Gastrocnemius medialis (tissue), 4 donors: ENCODE results near the gene OR2J1. TPM values are rescaled to one million over a fixed set of nuclear protein-coding genes. Genes with fewer than 3 reads are reported as not detected.

ENCODE experiments used
- ATAC-seq, 2 donors: fragments of 150-250 bp; one replicate each; pipeline ENCODE4 v1.9.1; 2016
- DNase-seq, 2 donors: peaks; one replicate each; pipeline ENCODE4 v3.0.0-alpha.2; 2019
- H3K27ac ChIP-seq, 4 donors: fragments of 200-600 bp; sonication (generic); 1 replicate in 1 of 4; 2 replicates in 3 of 4; pipeline ENCODE4 v1.5.1; 2016 to 2018; ENCODE audit warnings: mild to moderate bottlenecking in 2 of 4, moderate library complexity in 1 of 4
- H3K27me3 ChIP-seq, 3 donors: fragments of 200-600 bp; sonication (generic) in 2 of 3; 1 replicate in 1 of 3; 2 replicates in 2 of 3; pipeline versions ENCODE4 v1.5.1 to v1.6.0; 2016 to 2019; ENCODE audit warnings: mild to moderate bottlenecking in 1 of 3, moderate library complexity in 1 of 3
- H3K36me3 ChIP-seq, 2 donors: fragments of 200-600 bp; sonication (generic) in 1 of 2; one replicate each; pipeline ENCODE4 v1.5.1; 2017 to 2018
- H3K4me1 ChIP-seq, 2 donors: fragments of 200-600 bp; sonication (generic) in 1 of 2; one replicate each; pipeline ENCODE4 v1.5.1; 2016 to 2017; ENCODE audit warnings: mild to moderate bottlenecking in 2 of 2
- H3K4me3 ChIP-seq, 4 donors: fragments of 200-600 bp; sonication (generic) in 3 of 4; 1 replicate in 1 of 4; 2 replicates in 3 of 4; pipeline ENCODE4 v1.5.1; 2016 to 2019; ENCODE audit warnings: mild to moderate bottlenecking in 2 of 4
- H3K9me3 ChIP-seq, 3 donors: fragments of 200-600 bp; sonication (generic) in 2 of 3; 1 replicate in 1 of 3; 2 replicates in 2 of 3; pipeline ENCODE4 v1.5.1; 2016 to 2019
- POLR2A ChIP-seq, 2 donors: fragments of 450-650 bp; IDR thresholded peaks; one replicate each; pipeline ENCODE4 v1.6.1; 2017; ENCODE audit warnings: antibody characterized with exemption in 2 of 2, mild to moderate bottlenecking in 2 of 2, moderate library complexity in 2 of 2
- in situ Hi-C, 4 donors: fragments of 200-750 bp; cut with MboI; loops; one replicate each; pipeline versions ENCODE4 v1.15.0 to v1.8.0; 2017; ENCODE audit warnings: low sequenced_read_pairs in 4 of 4
- intact Hi-C: fragments of 100-400 bp; cut with DNase I; formaldehyde crosslinking; loops from one replicate; pipeline ENCODE4 v1.15.1; 2023; ENCODE audit warnings: low total_unique reads
- total RNA-seq, 4 donors: library from RNA; depleted of rRNA; stranded (reverse); fragments of >200 nt; gene quantifications; one replicate each; pipeline versions ENCODE4 v1.1.0 to v1.2.3, GENCODE V29; 2016
- TF ChIP-seq, protein P1 (sequence below), 5 experiments: fragments of 450-650 bp in 3 of 5; fragments of 200-600 bp in 2 of 5; sonication (generic) in 2 of 5; IDR thresholded peaks in 4 of 5; conservative IDR thresholded peaks in 1 of 5; 1 replicate in 4 of 5; 2 replicates in 1 of 5; pipeline ENCODE4 v1.5.1; 2016 to 2019; ENCODE audit warnings: antibody characterized with exemption in 5 of 5, mild to moderate bottlenecking in 3 of 5, moderate library complexity in 3 of 5

OR2J1 gene
- total RNA-seq, 4 donors from 2014 or later = not detected

DNA sequence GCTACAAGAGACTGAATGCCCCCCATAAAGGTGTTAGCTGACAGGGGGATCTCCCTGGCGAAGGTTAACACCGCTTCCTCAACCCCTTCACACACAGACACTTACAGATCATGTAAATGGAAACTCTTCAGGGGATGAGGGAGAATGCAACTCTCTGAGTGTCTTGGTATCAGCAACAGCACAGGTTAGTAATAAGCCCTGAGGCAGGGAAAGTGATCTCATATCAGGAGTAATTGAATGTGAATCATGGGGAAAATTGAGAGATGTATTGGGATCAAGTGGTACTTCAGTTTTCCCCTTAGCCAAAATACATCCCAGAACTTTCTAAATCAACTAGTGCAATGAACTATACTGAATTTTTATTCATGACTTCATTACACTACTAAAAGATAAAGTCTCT is 32.4 kb downstream of the OR2J1 start:
- no peaks in the 10 kb centered on the region for H3K4me1 ChIP-seq
- H3K4me3 ChIP-seq = no peak overlapping the region
- in situ Hi-C loops (no loop called here), intact Hi-C loops (no loop called here)
- H3K36me3 ChIP-seq = no peaks in the 10 kb centered on the region
- H3K27me3 ChIP-seq = no peaks in the 10 kb centered on the region
- ATAC-seq (no peak), DNase-seq (no peak)
- H3K9me3 ChIP-seq = no peaks in the 10 kb centered on the region
- no peak overlapping the region for H3K27ac ChIP-seq
- no peak for TF ChIP-seq POLR2A (IDR thresholded peaks at IDR 0.05)
- TF ChIP-seq, protein P1, sequence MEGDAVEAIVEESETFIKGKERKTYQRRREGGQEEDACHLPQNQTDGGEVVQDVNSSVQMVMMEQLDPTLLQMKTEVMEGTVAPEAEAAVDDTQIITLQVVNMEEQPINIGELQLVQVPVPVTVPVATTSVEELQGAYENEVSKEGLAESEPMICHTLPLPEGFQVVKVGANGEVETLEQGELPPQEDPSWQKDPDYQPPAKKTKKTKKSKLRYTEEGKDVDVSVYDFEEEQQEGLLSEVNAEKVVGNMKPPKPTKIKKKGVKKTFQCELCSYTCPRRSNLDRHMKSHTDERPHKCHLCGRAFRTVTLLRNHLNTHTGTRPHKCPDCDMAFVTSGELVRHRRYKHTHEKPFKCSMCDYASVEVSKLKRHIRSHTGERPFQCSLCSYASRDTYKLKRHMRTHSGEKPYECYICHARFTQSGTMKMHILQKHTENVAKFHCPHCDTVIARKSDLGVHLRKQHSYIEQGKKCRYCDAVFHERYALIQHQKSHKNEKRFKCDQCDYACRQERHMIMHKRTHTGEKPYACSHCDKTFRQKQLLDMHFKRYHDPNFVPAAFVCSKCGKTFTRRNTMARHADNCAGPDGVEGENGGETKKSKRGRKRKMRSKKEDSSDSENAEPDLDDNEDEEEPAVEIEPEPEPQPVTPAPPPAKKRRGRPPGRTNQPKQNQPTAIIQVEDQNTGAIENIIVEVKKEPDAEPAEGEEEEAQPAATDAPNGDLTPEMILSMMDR (IDR thresholded peaks at IDR 0.05 in 4 of 5, conservative IDR thresholded peaks at IDR 0.05 in 1 of 5) = no peak

DNA sequence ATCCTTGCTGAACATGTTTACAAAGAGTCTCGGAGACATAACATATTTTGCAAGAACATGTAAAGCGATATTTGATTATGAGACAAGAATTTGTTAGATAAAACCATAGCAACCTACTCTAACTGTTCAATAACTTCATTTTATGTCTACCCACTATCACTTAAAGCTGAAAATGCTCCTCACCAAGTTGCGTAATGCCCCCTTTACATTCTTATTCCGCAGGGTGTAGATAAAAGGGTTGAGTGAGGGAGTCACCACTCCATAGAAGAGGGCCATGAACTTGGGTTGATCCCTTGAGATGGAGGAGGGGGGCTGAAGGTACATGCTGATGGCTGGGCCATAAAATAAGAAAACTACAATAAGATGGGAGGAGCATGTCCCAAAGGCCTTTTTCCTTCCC is 38.4 kb downstream of the OR2J1 start:
- no peak for DNase-seq

DNA sequence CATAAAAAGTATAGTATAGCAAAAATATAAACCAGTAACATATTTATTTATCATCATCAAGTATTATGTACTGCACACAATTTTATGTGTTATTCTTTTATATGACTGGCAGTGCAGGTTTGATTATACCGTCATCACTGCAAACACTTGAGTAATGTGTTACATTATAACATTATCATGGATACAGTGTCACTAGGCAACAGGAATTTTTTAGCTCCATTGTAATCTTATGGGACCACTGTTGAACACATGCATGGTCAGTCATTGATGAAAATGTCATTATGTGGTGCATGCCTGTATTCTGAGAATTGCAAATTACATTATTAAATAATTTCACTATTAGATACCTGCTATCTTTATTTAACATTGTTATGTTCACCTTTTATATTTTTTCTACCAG is 42.3 kb downstream of the OR2J1 start:
- Histone ChIP-seq H3K36me3 (no peaks in the 10 kb centered on the region), H3K4me1 (no peaks in the 10 kb centered on the region), H3K9me3 (no peaks in the 10 kb centered on the region), H3K27me3 (no peaks in the 10 kb centered on the region), H3K4me3 (no peak overlapping the region), H3K27ac (no peak overlapping the region)
- DNase-seq = no peak
- ATAC-seq = no peak
- TF ChIP-seq POLR2A (IDR thresholded peaks at IDR 0.05) = no peak
- TF ChIP-seq, protein P1 (IDR thresholded peaks at IDR 0.05 in 4 of 5, conservative IDR thresholded peaks at IDR 0.05 in 1 of 5) = no peak
- in situ Hi-C loops (no loop called here), intact Hi-C loops (no loop called here)

More for the DNA sequence above, 38.4 kb downstream of the OR2J1 start:
- in situ Hi-C loops (no loop called here), intact Hi-C loops (no loop called here)
- Histone ChIP-seq H3K4me1 (no peaks in the 10 kb centered on the region), H3K27ac (no peak overlapping the region), H3K4me3 (no peak overlapping the region), H3K9me3 (no peaks in the 10 kb centered on the region), H3K27me3 (no peaks in the 10 kb centered on the region), H3K36me3 (no peaks in the 10 kb centered on the region)
- TF ChIP-seq POLR2A (IDR thresholded peaks at IDR 0.05) = no peak
- TF ChIP-seq, protein P1 (IDR thresholded peaks at IDR 0.05 in 4 of 5, conservative IDR thresholded peaks at IDR 0.05 in 1 of 5) = no peak
- no peak for ATAC-seq

DNA sequence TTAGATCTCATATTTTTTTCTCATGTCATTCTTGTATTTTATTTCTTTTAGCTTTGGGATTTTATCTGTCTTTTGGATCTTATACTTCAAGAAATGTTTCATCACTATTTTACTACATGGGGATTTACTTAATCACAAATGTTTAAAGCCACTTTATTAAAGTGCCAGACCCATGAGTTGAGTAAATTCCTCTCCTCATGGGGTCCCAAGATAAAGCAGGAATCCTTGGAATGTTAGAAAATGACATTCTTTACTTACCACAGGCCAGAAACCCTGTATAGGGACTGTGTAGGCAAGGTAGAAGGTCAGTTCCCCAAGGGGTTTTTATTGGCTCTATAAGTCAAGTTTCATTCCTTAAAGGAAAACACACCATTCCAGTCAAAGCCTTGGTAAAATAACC is 43.0 kb downstream of the OR2J1 start:
- TF ChIP-seq POLR2A (IDR thresholded peaks at IDR 0.05) = no peak
- TF ChIP-seq, protein P1 (IDR thresholded peaks at IDR 0.05 in 4 of 5, conservative IDR thresholded peaks at IDR 0.05 in 1 of 5) = no peak
- Histone ChIP-seq H3K9me3 (no peaks in the 10 kb centered on the region), H3K36me3 (no peaks in the 10 kb centered on the region), H3K27me3 (no peaks in the 10 kb centered on the region), H3K4me3 (no peak overlapping the region), H3K27ac (no peak overlapping the region), H3K4me1 (no peaks in the 10 kb centered on the region)
- in situ Hi-C loops = no loop called here
- ATAC-seq (no peak), DNase-seq (no peak)
- intact Hi-C loops = no loop called here

DNA sequence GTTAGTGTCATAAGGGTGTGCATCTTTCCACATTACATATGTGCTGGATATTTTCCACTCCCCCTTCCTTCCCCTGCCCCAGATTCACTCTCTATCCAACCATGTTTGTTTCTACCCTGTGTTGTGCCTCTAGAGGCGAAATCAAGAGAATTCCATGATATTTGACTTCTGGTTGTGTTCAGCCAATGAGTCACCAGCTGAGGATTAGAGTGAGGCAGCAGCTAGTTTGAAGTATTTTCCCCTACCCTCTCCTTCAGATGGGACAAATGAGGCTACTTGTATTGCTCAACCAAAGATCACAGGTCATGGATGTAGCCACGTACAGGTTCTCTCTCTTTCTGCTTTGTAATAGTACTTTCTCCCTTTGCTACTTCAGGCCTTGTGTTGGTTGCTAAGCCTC is 46.9 kb downstream of the OR2J1 start:
- no peak for DNase-seq
- intact Hi-C loops (no loop called here), in situ Hi-C loops (no loop called here)
- Histone ChIP-seq H3K4me3 (no peak overlapping the region), H3K27ac (no peak overlapping the region), H3K27me3 (no peaks in the 10 kb centered on the region), H3K4me1 (no peaks in the 10 kb centered on the region), H3K9me3 (no peaks in the 10 kb centered on the region), H3K36me3 (no peaks in the 10 kb centered on the region)
- TF ChIP-seq POLR2A (IDR thresholded peaks at IDR 0.05) = no peak
- TF ChIP-seq, protein P1 (IDR thresholded peaks at IDR 0.05 in 4 of 5, conservative IDR thresholded peaks at IDR 0.05 in 1 of 5) = no peak
- no peak for ATAC-seq
